HepG2 (cell line): ENCODE results near the gene TMEM266. TPM values are rescaled to one million over a fixed set of nuclear protein-coding genes. Genes with fewer than 3 reads are reported as not detected.

Source experiments
- CERS6 ChIP-seq: sonication (generic); formaldehyde crosslinking; IDR thresholded peaks from 2 replicates; pipeline ENCODE4 v1.5.0; 2020; ENCODE audit warnings: missing genetic modification reagents
- ERF ChIP-seq: IDR thresholded peaks from 2 replicates; pipeline ENCODE4 v1.6.1; 2018; ENCODE audit warnings: missing biosample characterization, missing genetic modification reagents
- GABPA ChIP-seq, 2 experiments: IDR thresholded peaks; 2 replicates each; pipeline ENCODE4 v1.6.1; 2011 to 2016; ENCODE audit warnings: low read depth in 2 of 2, low read length in 1 of 2, missing biosample characterization in 1 of 2, missing genetic modification characterization in 1 of 2
- HMG20A ChIP-seq: IDR thresholded peaks from 2 replicates; pipeline ENCODE4 v1.6.1; 2016; ENCODE audit warnings: borderline replicate concordance
- MXD1 ChIP-seq: sonication (generic); formaldehyde crosslinking; IDR thresholded peaks from 2 replicates; pipeline ENCODE4 v1.4.0; 2020; ENCODE audit warnings: mild to moderate bottlenecking, missing genetic modification reagents
- MZF1 ChIP-seq: sonication (generic); formaldehyde crosslinking; IDR thresholded peaks from 2 replicates; pipeline ENCODE4 v1.8.1; 2023; ENCODE audit warnings: mild to moderate bottlenecking, missing genetic modification reagents, borderline replicate concordance
- NRL ChIP-seq: sonication (generic); formaldehyde crosslinking; IDR thresholded peaks from 2 replicates; pipeline ENCODE4 v1.5.0; 2020; ENCODE audit warnings: missing genetic modification reagents, mild to moderate bottlenecking, moderate library complexity, borderline replicate concordance
- PHF20 ChIP-seq: sonication (generic); formaldehyde crosslinking; IDR thresholded peaks from 2 replicates; pipeline ENCODE4 v1.5.0; 2020; ENCODE audit warnings: mild to moderate bottlenecking, missing genetic modification reagents
- PHF8 ChIP-seq: sonication (generic); formaldehyde crosslinking; IDR thresholded peaks from 2 replicates; pipeline ENCODE4 v1.5.0; 2020; ENCODE audit warnings: missing genetic modification reagents
- SAP130 ChIP-seq: IDR thresholded peaks from 2 replicates; pipeline ENCODE4 v1.6.1; 2016; ENCODE audit warnings: low read depth
- SOX6 ChIP-seq, 2 experiments: fragments of 450-650 bp in 1 of 2; sonication (generic) in 1 of 2; formaldehyde crosslinking in 1 of 2; IDR thresholded peaks; 2 replicates each; pipeline versions ENCODE4 v1.4.0 to v1.6.1; 2017 to 2020; ENCODE audit warnings: antibody characterized with exemption in 1 of 2, mild to moderate bottlenecking in 1 of 2, missing genetic modification reagents in 1 of 2
- TBX2 ChIP-seq: sonication (generic); formaldehyde crosslinking; IDR thresholded peaks from 2 replicates; pipeline ENCODE4 v1.5.0; 2020; ENCODE audit warnings: missing genetic modification reagents, mild to moderate bottlenecking, borderline replicate concordance
- ZNF350 ChIP-seq: sonication (generic); formaldehyde crosslinking; IDR thresholded peaks from 2 replicates; pipeline ENCODE4 v1.4.0; 2020; ENCODE audit warnings: mild to moderate bottlenecking, low read depth, missing genetic modification reagents, borderline replicate concordance
- ZNF644 ChIP-seq: IDR thresholded peaks from 2 replicates; pipeline ENCODE4 v1.6.1; 2016; ENCODE audit warnings: low read depth
- ZNF7 ChIP-seq: IDR thresholded peaks from 2 replicates; pipeline ENCODE4 v1.6.1; 2016; ENCODE audit warnings: missing biosample characterization, missing genetic modification reagents
- ZNF747 ChIP-seq: sonication (generic); formaldehyde crosslinking; IDR thresholded peaks from 2 replicates; pipeline ENCODE4 v1.8.1; 2023; ENCODE audit warnings: missing genetic modification reagents, mild to moderate bottlenecking, borderline replicate concordance
- ZNF792 ChIP-seq: IDR thresholded peaks from 2 replicates; pipeline ENCODE4 v1.6.1; 2016
- polyA plus RNA-seq, 8 experiments: library from polyadenylated mRNA; depleted of rRNA in 3 of 8; stranded (reverse) in 7 of 8; unstranded in 1 of 8; fragments of >200 nt; fragmentation: Illumina TruSeq in 4 of 8; extraction: Trizol in 4 of 8; gene quantifications; 2 replicates each; pipeline versions ENCODE4 v1.2.1 to v1.2.3, GENCODE V29; 2011 to 2016; ENCODE audit warnings: low read depth in 4 of 8, missing spikeins in 1 of 8, mixed read lengths in 1 of 8; ENCODE audit not compliant: insufficient read depth in 1 of 8
- total RNA-seq, 5 experiments: library from RNA; depleted of rRNA; stranded (reverse); fragments of >200 nt; fragmentation: Illumina TruSeq; extraction: Trizol; gene quantifications; 2 replicates each; pipeline ENCODE4 v1.2.3, GENCODE V29; 2016; ENCODE audit warnings: low read depth in 1 of 5
- TF ChIP-seq, protein P1 (sequence below): sonication (generic); formaldehyde crosslinking; IDR thresholded peaks from 2 replicates; pipeline ENCODE4 v1.8.1; 2023; ENCODE audit warnings: missing genetic modification reagents, mild to moderate bottlenecking, borderline replicate concordance
- TF ChIP-seq, protein P2 (sequence below), 2 experiments: sonication (generic) in 1 of 2; formaldehyde crosslinking in 1 of 2; IDR thresholded peaks; 2 replicates each; pipeline versions ENCODE4 v1.4.0 to v1.6.1; 2018 to 2020; ENCODE audit warnings: missing genetic modification reagents in 2 of 2, borderline replicate concordance in 1 of 2, low read depth in 1 of 2, mild to moderate bottlenecking in 1 of 2, missing biosample characterization in 1 of 2
- TF ChIP-seq, protein P3 (sequence below), 2 experiments: sonication (generic) in 1 of 2; formaldehyde crosslinking in 1 of 2; IDR thresholded peaks; 2 replicates each; pipeline versions ENCODE4 v1.5.1 to v1.6.1; 2011 to 2020; ENCODE audit warnings: borderline replicate concordance in 1 of 2, low read depth in 1 of 2, low read length in 1 of 2, mild to moderate bottlenecking in 1 of 2, missing genetic modification reagents in 1 of 2, moderate library complexity in 1 of 2

TMEM266 gene
- total and polyA plus RNA-seq, 2 of the 13 experiments (the other 11 are each of a cell fraction or from before 2014, with no cell fraction given) = 0.04 TPM; not detected in 1

DNA sequence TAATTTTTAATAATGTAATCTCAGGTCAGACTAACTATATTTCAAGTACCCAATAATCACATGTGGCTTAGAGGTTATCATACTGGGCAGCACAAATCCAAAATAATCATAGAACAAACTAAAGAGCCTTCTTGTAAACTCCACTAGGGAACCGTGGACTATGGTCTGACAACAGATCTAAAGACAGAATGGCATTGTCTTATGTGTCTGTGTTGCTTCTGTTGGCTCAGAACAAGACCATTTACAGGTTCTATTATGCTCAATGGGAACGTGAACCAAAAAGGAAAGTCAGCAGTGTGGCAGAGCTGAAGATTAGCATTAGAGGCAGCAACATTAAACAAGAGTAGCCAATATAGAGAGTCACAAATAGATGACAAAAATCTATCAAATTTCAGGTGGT, 176.6 kb downstream of the TMEM266 start (continued):
- TF ChIP-seq CERS6 (no peak), TBX2 (CRISPR knock-in tag) (peak; percentile 44; the same call in 1 of the 2 replicates), ZNF644 (CRISPR knock-in tag) (peak; percentile 36; the same call in 1 of the 2 replicates), SAP130 (CRISPR knock-in tag) (peak; percentile 58), ZNF747 (CRISPR knock-in tag) (no peak), SOX6 (IDR thresholded peaks at IDR 0.05) (no peak), SOX6 (CRISPR knock-in tag; IDR thresholded peaks at IDR 0.05) (peak; percentile 91), ZNF7 (CRISPR knock-in tag) (no peak), ZNF350 (CRISPR knock-in tag) (no peak), ZNF792 (no peak), HMG20A (CRISPR knock-in tag) (peak; percentile 46; the same call in 1 of the 2 replicates), MXD1 (no peak), PHF8 (CRISPR knock-in tag) (no peak), PHF20 (CRISPR knock-in tag) (no peak), NRL (CRISPR knock-in tag) (no peak), GABPA (IDR thresholded peaks at IDR 0.05; ENCODE audit: low read depth, low read length) (no peak), GABPA (CRISPR knock-in tag; IDR thresholded peaks at IDR 0.05; ENCODE audit: low read depth) (no peak), MZF1 (no peak), ERF (no peak)
- TF ChIP-seq, protein P1, sequence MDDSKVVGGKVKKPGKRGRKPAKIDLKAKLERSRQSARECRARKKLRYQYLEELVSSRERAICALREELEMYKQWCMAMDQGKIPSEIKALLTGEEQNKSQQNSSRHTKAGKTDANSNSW (CRISPR knock-in tag) = no peak
- TF ChIP-seq, protein P2, sequence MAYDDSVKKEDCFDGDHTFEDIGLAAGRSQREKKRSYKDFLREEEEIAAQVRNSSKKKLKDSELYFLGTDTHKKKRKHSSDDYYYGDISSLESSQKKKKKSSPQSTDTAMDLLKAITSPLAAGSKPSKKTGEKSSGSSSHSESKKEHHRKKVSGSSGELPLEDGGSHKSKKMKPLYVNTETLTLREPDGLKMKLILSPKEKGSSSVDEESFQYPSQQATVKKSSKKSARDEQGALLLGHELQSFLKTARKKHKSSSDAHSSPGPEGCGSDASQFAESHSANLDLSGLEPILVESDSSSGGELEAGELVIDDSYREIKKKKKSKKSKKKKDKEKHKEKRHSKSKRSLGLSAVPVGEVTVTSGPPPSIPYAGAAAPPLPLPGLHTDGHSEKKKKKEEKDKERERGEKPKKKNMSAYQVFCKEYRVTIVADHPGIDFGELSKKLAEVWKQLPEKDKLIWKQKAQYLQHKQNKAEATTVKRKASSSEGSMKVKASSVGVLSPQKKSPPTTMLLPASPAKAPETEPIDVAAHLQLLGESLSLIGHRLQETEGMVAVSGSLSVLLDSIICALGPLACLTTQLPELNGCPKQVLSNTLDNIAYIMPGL (CRISPR knock-in tag; IDR thresholded peaks at IDR 0.05; ENCODE audit: borderline replicate concordance in 1 of 2, low read depth in 1 of 2) = no peak
- TF ChIP-seq, protein P3, sequence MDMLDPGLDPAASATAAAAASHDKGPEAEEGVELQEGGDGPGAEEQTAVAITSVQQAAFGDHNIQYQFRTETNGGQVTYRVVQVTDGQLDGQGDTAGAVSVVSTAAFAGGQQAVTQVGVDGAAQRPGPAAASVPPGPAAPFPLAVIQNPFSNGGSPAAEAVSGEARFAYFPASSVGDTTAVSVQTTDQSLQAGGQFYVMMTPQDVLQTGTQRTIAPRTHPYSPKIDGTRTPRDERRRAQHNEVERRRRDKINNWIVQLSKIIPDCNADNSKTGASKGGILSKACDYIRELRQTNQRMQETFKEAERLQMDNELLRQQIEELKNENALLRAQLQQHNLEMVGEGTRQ (IDR thresholded peaks at IDR 0.05; ENCODE audit: low read depth, low read length) = no peak
- TF ChIP-seq, protein P3 (CRISPR knock-in tag; IDR thresholded peaks at IDR 0.05; ENCODE audit: borderline replicate concordance) = no peak
